ENCODE data around the gene THSD4. TPM values are rescaled to one million over a fixed set of nuclear protein-coding genes. Genes with fewer than 3 reads are reported as not detected.

Gene THSD4
- total RNA-seq, 1 donor: 15.6 TPM

DNA sequence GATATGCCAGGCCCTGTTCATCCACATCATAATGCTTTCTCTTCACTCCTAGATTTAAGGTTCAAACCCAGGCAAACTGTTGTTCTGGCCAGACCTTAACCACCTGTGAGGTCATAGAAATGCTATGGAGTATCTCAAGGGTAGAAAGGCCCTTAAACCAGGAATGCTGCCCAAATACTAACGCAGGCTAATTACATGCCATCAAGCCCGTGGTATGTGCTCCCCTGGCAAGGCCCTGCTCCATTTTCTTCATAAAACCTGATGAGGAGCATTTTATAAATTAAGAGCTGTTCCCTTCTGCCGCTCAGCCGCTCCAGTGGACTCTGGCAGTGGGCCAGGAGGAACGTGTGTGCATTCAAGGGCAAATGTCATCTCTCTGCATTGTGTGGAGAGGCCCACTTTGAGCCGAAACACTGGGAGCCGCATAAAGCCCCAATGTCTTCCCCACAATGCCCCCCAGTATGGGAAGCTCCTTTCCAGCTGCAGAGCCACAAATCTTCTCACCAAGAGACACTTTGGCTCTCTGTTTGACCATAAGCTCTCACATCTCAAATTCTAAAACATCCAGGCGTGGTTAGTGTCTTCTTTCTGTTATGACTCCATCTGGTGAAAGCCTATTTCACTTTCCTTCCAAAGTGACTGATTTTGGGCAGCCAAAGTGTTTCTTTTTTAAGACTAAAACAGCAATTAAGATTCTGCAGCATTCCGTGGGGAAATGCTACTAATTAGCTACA, 484.3 kb downstream of the THSD4 start:
- Histone ChIP-seq H3K79me2 (ENCODE audit: insufficient read depth, low read length) (no peaks in the 10 kb centered on the region), H3K27me3 (ENCODE audit: insufficient read depth, low read length) (no peaks in the 10 kb centered on the region), H4K20me1 (ENCODE audit: insufficient read depth, low read length) (peaks cover 2% of the 10 kb centered on the region), H3K36me3 (ENCODE audit: insufficient read depth, low read length) (no peaks in the 10 kb centered on the region), H3K4me1 (ENCODE audit: insufficient read depth, low read length) (no peaks in the 10 kb centered on the region), H3K4me2 (ENCODE audit: insufficient read depth, low read length) (no peak overlapping the region), H3K9me3 (ENCODE audit: low read depth, low read length) (no peaks in the 10 kb centered on the region), H3K27ac (ENCODE audit: low read depth, low read length) (no peak overlapping the region), H2AFZ (ENCODE audit: low read length) (no peak overlapping the region), H3K4me3 (ENCODE audit: insufficient read depth, low read length) (no peak overlapping the region)
- TF ChIP-seq, protein P1, sequence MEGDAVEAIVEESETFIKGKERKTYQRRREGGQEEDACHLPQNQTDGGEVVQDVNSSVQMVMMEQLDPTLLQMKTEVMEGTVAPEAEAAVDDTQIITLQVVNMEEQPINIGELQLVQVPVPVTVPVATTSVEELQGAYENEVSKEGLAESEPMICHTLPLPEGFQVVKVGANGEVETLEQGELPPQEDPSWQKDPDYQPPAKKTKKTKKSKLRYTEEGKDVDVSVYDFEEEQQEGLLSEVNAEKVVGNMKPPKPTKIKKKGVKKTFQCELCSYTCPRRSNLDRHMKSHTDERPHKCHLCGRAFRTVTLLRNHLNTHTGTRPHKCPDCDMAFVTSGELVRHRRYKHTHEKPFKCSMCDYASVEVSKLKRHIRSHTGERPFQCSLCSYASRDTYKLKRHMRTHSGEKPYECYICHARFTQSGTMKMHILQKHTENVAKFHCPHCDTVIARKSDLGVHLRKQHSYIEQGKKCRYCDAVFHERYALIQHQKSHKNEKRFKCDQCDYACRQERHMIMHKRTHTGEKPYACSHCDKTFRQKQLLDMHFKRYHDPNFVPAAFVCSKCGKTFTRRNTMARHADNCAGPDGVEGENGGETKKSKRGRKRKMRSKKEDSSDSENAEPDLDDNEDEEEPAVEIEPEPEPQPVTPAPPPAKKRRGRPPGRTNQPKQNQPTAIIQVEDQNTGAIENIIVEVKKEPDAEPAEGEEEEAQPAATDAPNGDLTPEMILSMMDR (IDR thresholded peaks at IDR 0.05; ENCODE audit: extremely low read depth, low read depth, low read length): no peak
- peak; percentile 34 for DNase-seq (ENCODE audit: insufficient read length, low spot score, missing footprints)

DNA sequence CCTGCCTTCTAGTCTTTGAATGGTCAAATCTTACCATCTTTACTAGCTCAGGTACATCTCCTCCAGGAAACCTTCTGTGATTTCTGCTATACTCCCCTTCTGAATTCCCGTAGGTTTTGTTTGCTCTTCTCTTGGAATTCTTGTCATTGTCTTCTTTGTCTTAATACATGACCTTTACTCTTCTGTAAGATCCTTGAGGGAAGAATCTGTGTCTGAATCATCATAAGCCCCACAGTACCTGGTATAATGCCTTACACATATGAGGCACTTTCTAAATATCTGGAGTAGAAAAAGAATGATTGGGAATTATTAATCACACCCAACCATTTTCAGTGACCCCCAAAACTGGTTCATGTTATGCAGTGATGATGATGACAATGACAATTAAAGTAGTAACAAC, 485.0 kb downstream of the THSD4 start:
- Histone ChIP-seq H4K20me1 (ENCODE audit: insufficient read depth, low read length) (peaks cover 2% of the 10 kb centered on the region), H2AFZ (ENCODE audit: low read length) (no peak overlapping the region), H3K9me3 (ENCODE audit: low read depth, low read length) (no peaks in the 10 kb centered on the region), H3K4me3 (ENCODE audit: insufficient read depth, low read length) (no peak overlapping the region), H3K79me2 (ENCODE audit: insufficient read depth, low read length) (no peaks in the 10 kb centered on the region), H3K4me2 (ENCODE audit: insufficient read depth, low read length) (no peak overlapping the region), H3K27me3 (ENCODE audit: insufficient read depth, low read length) (no peaks in the 10 kb centered on the region), H3K4me1 (ENCODE audit: insufficient read depth, low read length) (no peaks in the 10 kb centered on the region), H3K27ac (ENCODE audit: low read depth, low read length) (no peak overlapping the region), H3K36me3 (ENCODE audit: insufficient read depth, low read length) (no peaks in the 10 kb centered on the region)
- TF ChIP-seq, protein P1 (IDR thresholded peaks at IDR 0.05; ENCODE audit: extremely low read depth, low read depth, low read length): no peak
- DNase-seq (ENCODE audit: insufficient read length, low spot score, missing footprints): no peak

DNA sequence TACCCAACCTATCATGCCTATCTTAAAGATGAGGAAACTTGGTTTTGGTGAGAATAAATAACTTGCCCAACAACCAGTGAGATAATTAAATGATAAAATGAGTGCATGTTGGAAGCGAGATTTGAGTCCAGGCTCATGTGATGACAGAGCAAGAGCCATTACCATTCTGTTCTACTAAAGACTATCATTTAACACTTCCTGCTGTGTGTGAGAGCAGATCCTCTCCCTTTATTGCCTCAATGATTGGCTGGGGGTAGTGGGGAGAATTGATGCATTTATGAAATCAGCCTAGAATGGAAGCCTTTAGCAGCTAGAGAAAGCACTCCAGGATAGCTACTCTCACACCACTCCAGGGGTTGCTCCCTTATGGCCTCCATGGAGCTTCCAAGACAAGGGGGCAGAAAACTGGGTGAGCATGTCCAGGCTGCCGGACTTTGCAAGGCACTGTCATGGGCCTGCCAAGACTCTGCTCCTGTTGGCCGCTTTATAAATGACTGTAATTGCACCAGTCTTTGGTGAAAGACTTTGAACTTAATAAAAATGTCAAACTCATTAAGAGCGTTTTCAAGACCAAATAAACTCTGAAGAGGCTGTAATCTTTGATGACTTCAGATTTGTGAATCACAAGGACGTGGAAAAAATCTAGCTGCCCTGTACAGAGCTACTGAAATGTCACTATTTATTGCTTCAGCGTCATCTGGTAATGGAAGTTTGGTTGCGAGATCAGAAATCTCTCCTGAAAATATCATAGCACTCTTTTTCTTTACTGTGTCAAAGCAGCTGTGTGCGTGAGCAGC, 486.0 kb downstream of the THSD4 start:
- Histone ChIP-seq H3K27ac (ENCODE audit: low read depth, low read length) (no peak overlapping the region), H3K4me2 (ENCODE audit: insufficient read depth, low read length) (no peak overlapping the region), H3K27me3 (ENCODE audit: insufficient read depth, low read length) (no peaks in the 10 kb centered on the region), H3K4me3 (ENCODE audit: insufficient read depth, low read length) (no peak overlapping the region), H3K4me1 (ENCODE audit: insufficient read depth, low read length) (no peaks in the 10 kb centered on the region), H3K79me2 (ENCODE audit: insufficient read depth, low read length) (no peaks in the 10 kb centered on the region), H3K36me3 (ENCODE audit: insufficient read depth, low read length) (no peaks in the 10 kb centered on the region), H2AFZ (ENCODE audit: low read length) (no peak overlapping the region), H3K9me3 (ENCODE audit: low read depth, low read length) (no peaks in the 10 kb centered on the region), H4K20me1 (ENCODE audit: insufficient read depth, low read length) (peaks cover 2% of the 10 kb centered on the region)
- no peak for DNase-seq (ENCODE audit: insufficient read length, low spot score, missing footprints)
- TF ChIP-seq, protein P1 (IDR thresholded peaks at IDR 0.05; ENCODE audit: extremely low read depth, low read depth, low read length): no peak

DNA sequence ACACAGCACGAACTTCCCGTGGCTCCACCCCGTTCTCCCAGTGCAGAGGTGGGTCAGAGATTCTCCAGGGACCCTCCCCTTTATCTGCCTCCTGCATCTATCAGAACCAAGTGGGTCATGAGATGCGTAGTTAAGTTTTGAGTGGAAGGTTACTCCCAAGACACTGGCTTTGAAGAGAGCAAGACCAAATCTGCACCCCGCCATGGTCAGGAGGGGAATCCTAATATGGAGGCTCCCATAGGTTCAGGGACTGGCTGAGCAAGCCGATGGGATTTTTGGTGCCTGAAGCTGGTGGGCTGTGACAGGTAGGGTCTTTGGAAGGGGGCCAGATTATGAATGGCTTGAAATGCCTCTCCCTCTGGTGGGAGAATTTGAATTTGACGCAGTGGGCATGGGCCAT, 488.1 kb downstream of the THSD4 start:
- H4K20me1 ChIP-seq (ENCODE audit: insufficient read depth, low read length): peaks cover 2% of the 10 kb centered on the region
- no peak overlapping the region for H2AFZ ChIP-seq (ENCODE audit: low read length)
- no peak overlapping the region for H3K27ac ChIP-seq (ENCODE audit: low read depth, low read length)
- no peaks in the 10 kb centered on the region for H3K27me3 ChIP-seq (ENCODE audit: insufficient read depth, low read length)
- no peaks in the 10 kb centered on the region for H3K9me3 ChIP-seq (ENCODE audit: low read depth, low read length)
- H3K4me1 ChIP-seq (ENCODE audit: insufficient read depth, low read length): no peaks in the 10 kb centered on the region
- no peaks in the 10 kb centered on the region for H3K36me3 ChIP-seq (ENCODE audit: insufficient read depth, low read length)
- H3K4me2 ChIP-seq (ENCODE audit: insufficient read depth, low read length): no peak overlapping the region
- TF ChIP-seq, protein P1 (IDR thresholded peaks at IDR 0.05; ENCODE audit: extremely low read depth, low read depth, low read length): no peak
- H3K79me2 ChIP-seq (ENCODE audit: insufficient read depth, low read length): no peaks in the 10 kb centered on the region
- no peak for DNase-seq (ENCODE audit: insufficient read length, low spot score, missing footprints)
- no peak overlapping the region for H3K4me3 ChIP-seq (ENCODE audit: insufficient read depth, low read length)
